Right renal cortex interstitium (tissue), 3 donors: ENCODE results near the gene NPIPB6. TPM values are rescaled to one million over a fixed set of nuclear protein-coding genes. Genes with fewer than 3 reads are reported as not detected.

Source experiments
- DNase-seq, 3 donors: peaks; one replicate each; pipeline ENCODE4 v3.0.0-alpha.2; 2013; ENCODE audit warnings: low read depth in 3 of 3, low spot score in 2 of 3
- polyA plus RNA-seq, 3 donors: library from polyadenylated mRNA; unstranded; fragments of 120-200 nt; gene quantifications; one replicate each; pipeline ENCODE4 v1.2.1, GENCODE V29; 2013; ENCODE audit not compliant: insufficient read length in 3 of 3

Gene NPIPB6
- polyA plus RNA-seq, 3 donors, result 0.44 to 0.99 (median 0.96) TPM

DNA sequence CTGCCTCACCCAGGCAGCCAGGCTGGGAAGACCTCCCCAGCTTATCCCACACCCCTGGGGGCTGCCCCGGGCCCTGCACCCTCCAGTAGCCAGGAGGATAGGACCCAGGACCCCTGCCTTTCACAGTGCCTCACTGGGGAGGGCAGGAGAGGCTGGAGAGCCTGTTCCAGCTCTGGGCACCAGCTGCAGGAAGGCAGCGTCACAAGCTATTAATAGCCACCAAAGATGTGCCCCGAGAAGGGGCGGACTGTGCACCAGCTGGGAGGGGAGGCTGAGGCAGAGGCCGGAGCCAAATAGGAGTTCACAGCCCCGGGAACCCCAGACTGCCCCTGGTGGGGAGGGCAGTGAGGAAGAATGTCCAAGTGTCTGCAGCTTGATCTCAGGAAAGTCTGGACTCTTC is 62.2 kb downstream of the NPIPB6 start:
- DNase-seq, result no peak

GRCh38 chr16:28300327-28300726 is 63.0 kb downstream of the NPIPB6 start:
- no peak for DNase-seq

- no peak for DNase-seq
These were observed 64.8 kb downstream of the NPIPB6 start for GRCh38 chr16:28298511-28298878.

DNA sequence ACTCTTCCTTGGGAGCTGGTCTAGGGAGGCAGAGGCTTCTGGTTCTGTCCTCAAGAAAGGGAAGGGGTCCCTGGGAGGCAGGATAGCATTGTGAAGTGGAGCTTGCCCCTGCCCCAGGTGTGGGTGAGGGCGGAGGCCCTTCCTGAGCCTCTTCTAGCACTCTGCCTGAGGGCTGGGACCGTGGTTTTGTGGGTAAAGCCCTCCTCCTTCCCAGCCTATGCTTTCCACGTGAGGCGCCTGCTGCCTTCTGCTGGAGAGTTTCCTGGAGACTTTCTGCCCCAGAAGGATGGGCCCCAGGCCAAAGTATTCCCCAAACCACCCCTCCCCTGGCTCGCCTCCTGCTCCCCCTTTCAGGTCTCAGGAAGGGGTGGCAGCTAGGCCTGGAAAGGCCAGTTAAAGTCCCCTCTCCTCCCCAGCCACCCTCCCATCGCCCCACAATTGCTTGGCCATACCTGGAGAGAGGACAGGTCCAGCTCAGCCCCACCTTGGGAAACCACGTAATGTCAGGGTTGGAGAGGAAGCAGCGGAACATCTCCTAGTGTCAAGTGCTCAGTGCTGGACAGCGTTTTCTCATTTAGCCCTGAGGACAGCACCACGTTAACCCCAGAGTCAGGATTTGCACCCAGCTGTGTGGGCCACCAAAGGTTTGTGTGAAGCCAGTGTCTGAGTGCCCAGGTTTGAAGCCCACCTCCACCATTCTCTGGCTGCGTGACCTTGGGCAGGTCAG is 65.4 kb downstream of the NPIPB6 start:
- no peak for DNase-seq

GRCh38 chr16:28297308-28297707 is 66.0 kb downstream of the NPIPB6 start:
- no peak for DNase-seq

DNA sequence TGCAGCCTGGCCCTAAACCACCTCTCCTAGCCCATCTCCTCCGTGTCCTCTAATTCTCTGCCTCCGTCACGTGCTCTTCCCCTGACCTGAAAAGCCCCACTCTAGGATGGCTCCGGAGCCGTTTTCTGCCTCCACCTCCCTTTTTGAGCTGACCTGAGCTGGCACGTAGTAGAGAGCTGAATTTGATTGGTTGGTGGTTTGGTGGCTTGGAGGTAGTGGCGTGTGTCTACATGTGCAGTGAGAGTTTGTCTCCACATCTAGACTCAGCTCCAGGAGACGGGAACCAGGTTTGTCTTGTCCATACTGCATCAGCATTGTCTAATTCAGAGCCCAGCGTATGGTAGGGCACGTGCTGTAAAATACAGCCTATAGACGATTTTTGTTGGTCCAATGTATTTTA is 68.0 kb downstream of the NPIPB6 start:
- no peak for DNase-seq

DNA sequence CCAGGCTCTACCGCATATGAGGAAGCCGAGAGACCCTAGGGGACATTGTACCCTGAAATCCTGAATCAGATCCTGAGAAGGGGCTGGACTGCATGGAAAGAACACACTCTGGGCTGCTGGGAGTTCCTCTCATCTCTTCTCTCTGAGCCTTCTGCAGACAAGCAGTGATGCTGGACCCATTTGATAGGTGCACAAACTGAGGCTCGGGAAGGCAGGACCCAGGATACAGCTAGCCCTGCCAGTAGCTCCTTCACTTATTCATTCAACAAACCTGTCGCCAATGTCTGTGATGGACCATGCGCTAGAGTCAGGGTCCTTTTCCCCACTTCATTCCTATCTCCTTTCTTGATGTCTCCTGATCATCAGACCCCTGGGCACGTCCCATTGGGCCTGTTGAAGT is 69.1 kb downstream of the NPIPB6 start:
- DNase-seq, result no peak

DNA sequence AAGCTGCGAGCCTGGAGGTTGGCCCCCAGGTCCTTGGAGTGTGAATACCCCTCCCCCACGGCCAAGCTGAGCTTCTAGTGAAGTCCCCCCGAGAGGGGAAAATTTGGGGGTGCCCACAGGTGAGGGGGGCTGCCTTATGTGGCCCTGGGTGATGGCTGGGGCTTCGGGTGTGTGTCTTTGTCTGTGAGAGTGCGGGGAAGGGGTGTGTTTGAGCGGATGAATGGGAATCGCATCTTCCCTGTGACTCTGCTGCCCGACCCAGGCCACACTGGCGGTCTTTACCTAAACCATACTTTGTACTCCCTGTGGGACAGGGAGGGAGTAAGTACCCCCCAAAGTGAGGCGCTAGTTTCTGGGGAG is 69.7 kb downstream of the NPIPB6 start:
- no peak for DNase-seq

GRCh38 chr16:28292731-28293600 is 70.3 kb downstream of the NPIPB6 start:
- DNase-seq, result peak in 1 of 3 donors; percentile 56

Other genes starting within 250 kb of the NPIPB6 start
- gene XPO6, start 151.5 kb downstream of the NPIPB6 start, polyA plus RNA-seq, result 10 to 100 TPM; 70.3 to 75.1 (median 73.7) TPM
- gene SBK1, start 71.0 kb downstream of the NPIPB6 start, polyA plus RNA-seq, result 10 to 100 TPM; 14.1 to 15.4 (median 14.2) TPM
- 100 to 1,000 TPM in 2 of 3 donors, 10 to 100 TPM in 1; 93.1 to 110 (median 104) TPM for gene EIF3CL, start 40.3 kb upstream of the NPIPB6 start, polyA plus RNA-seq
- under 1 TPM in 2 of 3 donors, not detected in 1; 0.10 to 0.28 TPM for gene NPIPB7, start 108.8 kb upstream of the NPIPB6 start, polyA plus RNA-seq
- 10 to 100 TPM; 24.1 to 31.4 (median 28.2) TPM for gene CLN3, start 128.6 kb upstream of the NPIPB6 start, polyA plus RNA-seq
- under 1 TPM; 0.57 to 0.67 (median 0.67) TPM for gene APOBR, start 131.1 kb upstream of the NPIPB6 start, polyA plus RNA-seq
- gene IL27, start 143.3 kb upstream of the NPIPB6 start, polyA plus RNA-seq, result not detected
- gene NUPR1, start 175.5 kb upstream of the NPIPB6 start, polyA plus RNA-seq, result 1 to 10 TPM; 7.9 to 8.3 (median 8.1) TPM
- gene SGF29, start 190.4 kb upstream of the NPIPB6 start, polyA plus RNA-seq, result 10 to 100 TPM; 18.4 to 21.1 (median 20.2) TPM
- 1 to 10 TPM; 1.1 to 2.6 (median 1.6) TPM for gene SULT1A2, start 233.5 kb upstream of the NPIPB6 start, polyA plus RNA-seq
- gene SULT1A1, start 246.5 kb upstream of the NPIPB6 start, polyA plus RNA-seq, result 10 to 100 TPM; 17.8 to 22.4 (median 20.6) TPM